ENCODE results near the gene ZNF888.
"Not testable (repeated sequence)": the region's sequence is repeated elsewhere in the genome, so short reads cannot be mapped to it uniquely, and the experiment has no call there.

Gene ZNF888

DNA sequence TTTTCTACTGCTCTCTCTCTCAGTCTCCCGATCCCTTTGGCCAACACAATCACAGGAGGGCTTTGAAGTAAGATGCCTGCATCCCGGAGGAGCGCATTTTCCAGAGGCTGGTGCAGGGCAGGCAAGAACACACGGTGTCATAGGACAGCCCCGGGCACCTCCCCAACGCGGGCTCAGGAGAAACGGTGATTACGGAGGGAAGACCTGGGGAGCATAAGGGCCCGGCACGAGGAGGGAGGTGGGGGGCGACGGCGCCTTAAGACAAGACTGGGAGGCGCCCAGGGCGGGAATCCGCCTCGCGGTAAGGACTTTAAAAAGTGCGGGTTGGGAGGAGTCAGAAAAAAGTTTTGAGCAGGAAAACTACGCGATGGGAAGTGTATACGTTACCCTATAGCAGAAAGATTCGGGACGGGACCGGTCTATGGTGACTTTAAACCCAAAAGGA, 18.7 kb upstream of the ZNF888 start:
- in situ Hi-C loops (cut with HindIII; ENCODE audit: low sequenced_read_pairs): no loop called here

DNA sequence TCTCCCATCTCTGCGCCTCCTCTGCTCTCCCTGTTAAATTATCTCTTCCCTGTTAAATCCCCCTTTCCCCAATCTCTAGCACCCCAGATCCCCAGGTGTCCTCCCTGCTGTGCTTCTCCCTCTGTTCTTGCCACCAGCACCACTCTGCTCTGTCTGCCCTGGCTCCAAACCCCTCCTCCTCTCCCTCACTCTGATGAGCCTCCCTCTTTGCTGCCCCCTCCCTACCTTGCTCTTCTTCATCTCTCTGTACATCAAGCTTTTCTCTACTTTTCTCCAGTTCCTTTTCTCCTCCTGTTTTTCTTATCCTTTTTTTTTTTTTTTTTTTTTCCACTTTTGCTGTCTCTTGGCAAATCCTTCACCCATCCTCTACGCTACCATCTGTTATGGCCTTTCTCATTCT, 18.3 kb upstream of the ZNF888 start:
- in situ Hi-C loops (cut with HindIII; ENCODE audit: low sequenced_read_pairs): not testable (repeated sequence)

DNA sequence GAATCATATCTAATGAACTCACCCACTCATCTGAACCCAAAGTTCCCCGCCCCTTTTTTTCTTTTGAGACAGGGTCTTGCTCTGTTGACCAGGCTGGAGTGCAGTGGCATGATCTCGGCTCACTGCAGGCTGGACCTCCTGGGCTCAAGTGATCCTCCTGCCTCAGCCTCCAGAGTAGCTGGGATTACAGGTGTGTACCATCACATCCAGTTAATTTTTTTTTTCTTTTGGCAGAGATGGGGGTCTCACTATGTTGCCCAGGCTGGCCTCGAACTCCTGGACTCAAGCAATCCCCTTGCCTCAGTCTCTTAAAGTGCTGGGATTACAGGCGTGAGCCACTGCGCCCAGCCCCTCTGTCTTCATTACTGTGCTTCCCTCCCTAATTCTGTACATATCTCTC, 17.7 kb upstream of the ZNF888 start:
- in situ Hi-C loops (cut with HindIII; ENCODE audit: low sequenced_read_pairs): not testable (repeated sequence)

- in situ Hi-C loops (cut with HindIII; ENCODE audit: low sequenced_read_pairs): no loop called here
Measured at GRCh38 chr19:52938761-52939160, 15.5 kb upstream of the ZNF888 start.

DNA sequence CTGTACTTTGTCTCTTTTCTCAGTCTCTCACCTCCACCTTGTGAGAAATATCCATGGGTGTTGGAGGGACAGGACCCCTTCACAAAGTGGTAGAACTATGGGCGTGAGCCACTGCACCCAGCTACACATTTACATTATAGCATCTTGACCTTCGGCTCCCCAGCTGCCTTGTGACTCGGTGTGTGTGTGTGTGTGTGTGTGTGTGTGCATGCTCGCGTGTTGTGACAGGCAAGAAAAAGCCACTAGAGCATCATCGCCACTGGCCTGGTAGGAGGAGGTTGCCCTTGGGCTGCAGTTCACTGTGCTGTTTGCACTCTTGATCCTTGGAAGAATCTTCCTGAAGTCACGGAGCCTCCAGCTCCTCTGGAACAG, 13.7 kb upstream of the ZNF888 start:
- in situ Hi-C loops (cut with HindIII; ENCODE audit: low sequenced_read_pairs): no loop called here

DNA sequence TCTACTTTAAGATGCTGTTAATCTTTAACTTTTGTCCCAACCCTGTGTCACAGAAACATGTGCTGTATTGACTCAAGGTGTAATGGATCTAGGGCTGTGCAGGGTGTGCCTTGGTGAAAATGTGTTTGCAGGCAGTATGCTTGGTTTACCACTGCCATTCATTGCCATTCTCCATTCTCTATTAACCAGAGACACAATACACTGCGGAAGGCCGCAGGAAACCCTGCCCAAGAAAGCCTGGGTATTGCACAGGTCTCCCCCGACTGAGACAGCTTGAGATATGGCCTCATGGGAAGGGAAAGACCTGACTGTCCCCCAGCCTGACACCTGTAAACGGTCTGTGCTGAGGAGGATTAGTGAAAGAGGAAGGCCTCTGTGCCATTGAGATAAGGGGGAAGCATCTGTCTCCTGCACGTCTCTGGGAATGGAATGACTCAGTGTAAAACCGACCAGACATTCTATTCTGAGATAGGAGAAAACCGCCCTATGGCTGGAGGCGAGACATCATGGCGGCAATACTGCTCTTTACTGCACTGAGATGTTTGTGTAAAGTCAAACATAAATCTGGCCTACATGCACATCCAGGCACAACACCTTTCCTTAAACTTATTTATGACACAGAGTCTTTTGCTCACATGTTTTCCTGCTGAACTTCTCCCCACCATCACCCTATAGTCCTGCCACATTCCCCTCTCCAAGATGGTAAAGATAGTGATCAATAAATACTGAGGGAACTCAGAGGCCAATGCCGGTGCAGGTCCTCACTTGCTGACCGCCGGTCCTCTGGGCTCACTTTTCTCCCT, 13.1 kb upstream of the ZNF888 start:
- in situ Hi-C loops (cut with HindIII; ENCODE audit: low sequenced_read_pairs): no loop called here

GRCh38 chr19:52935434-52935833, 12.2 kb upstream of the ZNF888 start:
- in situ Hi-C loops (cut with HindIII; ENCODE audit: low sequenced_read_pairs): no loop called here

DNA sequence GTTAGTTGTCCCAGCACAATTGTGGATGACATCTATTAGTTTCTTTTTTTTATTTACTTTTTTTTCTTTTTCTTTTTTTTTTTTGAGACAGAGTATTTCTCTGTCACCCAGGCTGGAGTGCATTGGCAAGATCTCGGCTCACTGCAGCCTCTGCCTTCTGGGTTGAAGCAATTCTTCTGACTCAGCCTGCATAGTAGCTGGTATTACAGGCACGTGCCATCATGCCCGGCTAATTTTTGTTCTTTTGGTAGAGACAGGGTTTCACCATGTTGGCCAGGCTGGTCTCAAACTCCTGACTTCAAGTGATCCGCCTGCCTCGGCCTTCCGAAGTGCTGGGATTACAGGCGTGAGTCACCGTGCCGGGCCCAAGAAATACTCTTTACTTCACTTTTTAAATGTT, 1.4 kb upstream of the ZNF888 start:
- in situ Hi-C loops (cut with HindIII; ENCODE audit: low sequenced_read_pairs): not testable (repeated sequence)

- in situ Hi-C loops (cut with HindIII; ENCODE audit: low sequenced_read_pairs): no loop called here
Measured at GRCh38 chr19:52923778-52924593, 758 bp upstream of the ZNF888 start.

DNA sequence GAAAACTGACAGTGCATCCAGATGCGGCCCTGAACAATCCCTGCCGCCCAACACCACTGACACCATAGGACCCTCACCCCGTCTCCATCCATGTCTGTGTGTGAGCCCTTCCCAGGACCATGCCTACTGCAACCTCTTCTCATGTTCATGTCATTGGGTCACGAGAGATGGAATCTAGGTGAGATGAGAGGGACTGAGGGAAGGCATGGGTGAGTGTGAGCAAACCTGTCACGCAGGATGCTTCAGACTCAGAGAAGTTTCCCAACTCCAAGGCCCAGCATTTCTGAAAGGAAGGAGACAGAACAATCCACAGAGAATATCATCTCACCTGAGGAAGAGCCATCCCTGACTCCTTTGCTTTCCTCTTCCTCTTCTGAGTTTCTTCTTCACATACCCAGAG, 5.7 kb downstream of the ZNF888 start:
- in situ Hi-C loops (cut with HindIII; ENCODE audit: low sequenced_read_pairs): no loop called here

DNA sequence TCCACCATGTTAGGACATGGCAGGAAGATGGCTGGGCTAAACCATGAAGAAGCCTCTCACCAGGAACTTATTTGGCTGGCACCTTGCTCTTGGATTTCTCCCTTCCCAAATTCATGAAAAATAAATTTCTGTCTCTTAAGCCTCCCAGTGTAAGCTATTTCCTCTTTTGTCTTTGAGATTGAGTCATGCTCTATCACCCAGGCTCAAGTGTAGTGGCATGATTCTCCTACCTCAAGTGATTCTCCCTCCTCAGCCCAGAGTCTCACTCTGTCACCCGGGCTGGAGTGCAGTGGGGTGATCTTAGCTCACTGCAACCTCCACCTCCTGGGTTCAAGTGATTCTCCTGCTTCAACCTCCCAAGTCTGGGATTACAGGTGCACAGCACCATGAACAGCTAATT, 12.6 kb downstream of the ZNF888 start:
- in situ Hi-C loops (cut with HindIII; ENCODE audit: low sequenced_read_pairs): no loop called here

DNA sequence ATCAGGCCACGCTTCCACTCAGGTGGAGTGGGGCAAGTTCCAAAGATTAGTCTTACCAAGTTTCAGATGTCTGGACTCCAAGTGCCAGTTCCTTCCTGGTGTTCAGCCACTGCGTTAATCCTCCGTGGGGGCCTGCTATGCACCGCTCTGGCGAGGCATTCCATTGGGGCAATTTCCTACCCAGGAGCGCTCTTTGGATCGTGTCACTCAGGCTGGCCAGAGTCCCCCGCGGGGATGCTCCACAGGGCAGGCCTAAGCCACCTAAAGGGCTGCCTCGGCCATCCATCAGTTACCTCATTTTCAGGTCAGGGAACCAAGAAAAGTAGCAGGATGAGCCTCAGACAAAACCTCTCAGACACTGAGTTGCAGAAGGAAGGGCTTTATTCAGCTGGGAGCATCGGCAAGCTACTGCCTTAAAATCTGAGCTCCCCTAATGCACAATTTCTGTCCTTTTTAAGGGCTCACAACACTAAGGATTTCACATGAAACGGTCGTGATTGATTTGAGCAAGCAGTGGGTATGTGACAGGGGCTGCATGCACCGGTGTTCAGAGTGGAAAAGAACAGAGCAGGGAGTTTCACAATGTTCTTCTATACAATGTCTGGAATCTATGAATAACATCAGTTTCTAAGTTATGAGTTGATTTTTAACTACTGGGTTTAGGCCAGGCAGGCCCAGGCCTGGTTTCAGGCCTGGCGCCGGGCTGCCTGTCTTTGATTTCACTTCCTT, 19.0 kb downstream of the ZNF888 start:
- in situ Hi-C loops (cut with HindIII; ENCODE audit: low sequenced_read_pairs): not testable (repeated sequence)

DNA sequence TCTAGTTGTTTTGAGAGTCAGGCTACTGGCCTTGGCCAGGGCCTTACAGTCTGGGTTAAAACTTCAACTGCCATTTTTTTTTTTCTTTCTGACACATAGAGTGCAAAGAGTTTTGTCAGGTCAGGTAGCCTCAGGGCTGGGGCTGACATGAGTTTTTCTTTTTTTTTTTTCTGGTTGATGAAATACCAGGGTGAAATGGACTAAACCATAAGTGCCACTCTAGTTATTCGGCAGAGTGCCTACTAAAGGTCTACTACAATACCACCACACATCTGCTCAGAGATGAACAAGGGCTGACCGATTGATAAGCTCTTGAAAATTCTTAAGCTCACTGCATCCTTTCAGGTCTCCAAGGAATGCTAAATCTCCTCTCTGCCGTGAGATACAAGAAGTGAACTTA, 21.4 kb downstream of the ZNF888 start:
- in situ Hi-C loops (cut with HindIII; ENCODE audit: low sequenced_read_pairs): no loop called here

DNA sequence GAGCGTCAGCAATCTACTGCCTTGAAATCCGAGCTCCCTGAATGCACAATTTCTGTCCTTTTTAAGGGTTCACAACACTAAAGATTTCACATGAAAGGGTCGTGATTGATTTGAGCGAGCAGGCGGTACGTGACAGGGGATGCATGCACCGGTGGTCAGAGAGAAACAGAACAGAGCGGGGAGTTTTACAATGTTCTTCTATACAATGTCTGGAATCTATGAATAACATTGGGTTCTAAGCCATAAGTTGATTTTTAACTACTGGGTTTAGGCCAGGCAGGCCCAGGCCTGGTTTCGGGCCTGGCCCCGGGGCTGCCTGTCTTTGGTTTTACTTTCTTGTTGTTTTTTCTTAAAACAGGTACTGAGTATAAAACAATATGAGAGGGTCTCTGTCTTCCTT, 24.6 kb downstream of the ZNF888 start:
- in situ Hi-C loops (cut with HindIII; ENCODE audit: low sequenced_read_pairs): not testable (repeated sequence)

- in situ Hi-C loops (cut with HindIII; ENCODE audit: low sequenced_read_pairs): no loop called here
Measured at GRCh38 chr19:52898101-52898500, 25.1 kb downstream of the ZNF888 start.

DNA sequence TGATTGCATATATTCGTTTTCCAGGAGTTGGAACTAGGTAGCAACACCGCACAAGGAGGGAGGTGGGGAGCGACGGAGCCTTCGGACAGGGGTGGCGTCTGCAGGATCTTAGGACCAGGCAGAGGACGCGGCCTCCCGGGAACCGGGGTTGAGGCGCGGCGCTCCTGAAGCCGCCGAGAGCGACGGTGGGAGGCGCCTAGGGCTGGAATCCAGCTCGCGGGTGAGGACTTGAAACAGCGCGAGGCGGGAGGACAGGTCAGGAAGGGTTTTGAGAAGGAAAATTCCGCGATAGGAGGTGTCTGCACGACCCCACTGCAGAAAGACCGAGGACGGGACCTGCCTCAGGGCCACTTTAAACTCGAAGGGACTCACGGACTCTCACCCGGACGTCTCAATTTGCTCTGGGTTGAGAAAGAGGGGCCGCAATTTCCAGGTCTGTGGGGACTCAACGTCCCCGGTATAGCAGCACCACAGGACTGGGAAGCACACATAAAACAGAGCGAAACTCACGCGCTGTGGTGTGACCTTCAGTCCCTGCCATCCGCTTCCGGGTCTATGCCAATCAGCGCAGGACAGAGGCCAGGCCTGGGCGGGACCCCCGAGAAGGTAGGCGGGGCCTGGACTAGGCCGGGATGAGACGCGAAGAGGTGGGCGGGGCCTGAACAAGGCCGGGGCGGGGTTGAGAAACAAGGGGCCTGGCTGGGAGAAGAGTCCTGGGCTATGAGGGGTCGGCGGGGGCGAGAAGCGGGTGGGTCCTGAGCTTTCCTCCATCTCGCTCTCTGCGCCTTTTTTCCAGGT, 25.9 kb downstream of the ZNF888 start, which contains the start of gene ZNF320:
ZNF320 (minus strand) TSS at position 498 of the 798 bp plus-strand sequence. CDS start 7,380 bp downstream, outside the sequence.
- in situ Hi-C loops (cut with HindIII; ENCODE audit: low sequenced_read_pairs): no loop called here

DNA sequence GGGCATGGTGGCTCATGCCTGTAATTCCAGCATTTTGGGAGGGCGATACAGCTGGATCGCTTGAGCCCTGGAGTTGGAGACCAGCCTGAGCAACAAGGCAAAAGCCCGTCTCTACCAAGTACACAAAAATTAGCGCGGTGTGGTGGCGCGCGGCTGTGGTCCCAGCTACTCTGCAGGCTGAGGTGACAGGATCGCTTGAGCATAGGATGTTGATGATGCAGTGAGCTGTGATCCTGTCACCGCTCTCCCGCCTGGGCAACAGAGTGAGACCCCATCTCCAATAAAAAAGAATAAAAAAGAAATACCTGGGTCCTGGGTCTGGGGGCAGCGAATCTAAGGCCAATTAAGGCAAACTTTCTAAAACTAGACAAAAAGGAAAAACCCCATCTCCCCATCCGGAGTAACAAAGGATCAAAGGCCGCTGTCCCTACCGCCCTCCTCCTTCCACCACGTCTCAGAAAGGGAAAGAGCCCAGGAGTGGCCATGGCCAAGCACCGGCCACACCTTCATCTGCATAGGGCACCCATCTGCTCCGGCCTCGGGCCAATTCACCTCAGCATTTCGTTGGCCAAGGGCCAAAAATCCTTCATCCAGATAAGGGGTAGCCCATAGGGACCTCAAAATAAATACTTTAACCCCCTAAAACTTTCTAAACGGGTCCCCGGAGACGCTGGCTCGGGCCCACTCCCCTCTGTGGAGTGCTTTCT, 26.6 kb downstream of the ZNF888 start:
- in situ Hi-C loops (cut with HindIII; ENCODE audit: low sequenced_read_pairs): no loop called here

- in situ Hi-C loops (cut with HindIII; ENCODE audit: low sequenced_read_pairs): no loop called here
Measured at GRCh38 chr19:52891336-52891735, 31.9 kb downstream of the ZNF888 start.

- in situ Hi-C loops (cut with HindIII; ENCODE audit: low sequenced_read_pairs): no loop called here
Measured at GRCh38 chr19:52889931-52890330, 33.3 kb downstream of the ZNF888 start.

DNA sequence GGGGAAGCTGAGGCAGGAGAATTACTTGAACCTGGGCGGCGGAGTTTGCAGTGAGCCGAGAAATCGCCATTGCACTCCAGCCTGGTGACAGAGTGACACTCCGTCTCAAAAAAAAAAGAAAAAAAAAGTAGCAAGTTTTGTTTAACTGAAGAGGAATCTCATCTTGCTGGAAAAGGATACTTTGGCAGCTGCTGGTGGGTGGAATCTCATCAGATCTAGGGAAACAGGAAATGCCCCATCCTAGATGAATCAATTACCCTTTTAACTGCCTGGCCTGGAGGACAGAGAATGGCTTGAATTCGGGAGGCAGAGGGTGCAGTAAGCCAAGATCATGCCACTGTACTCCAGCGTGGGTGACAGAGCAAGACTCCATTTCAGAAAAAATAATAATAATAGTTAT, 34.2 kb downstream of the ZNF888 start:
- in situ Hi-C loops (cut with HindIII; ENCODE audit: low sequenced_read_pairs): no loop called here

Measured in DLD1 (cell line).